Measurements from ENCODE around the gene SUGCT. TPM values are rescaled to one million over a fixed set of nuclear protein-coding genes. Genes with fewer than 3 reads are reported as not detected.

SUGCT gene
- total and polyA plus RNA-seq, 2 of the 8 experiments (the other 6 are each of a cell fraction or from before 2014, with no cell fraction given): 2.8 to 5.4 TPM

DNA sequence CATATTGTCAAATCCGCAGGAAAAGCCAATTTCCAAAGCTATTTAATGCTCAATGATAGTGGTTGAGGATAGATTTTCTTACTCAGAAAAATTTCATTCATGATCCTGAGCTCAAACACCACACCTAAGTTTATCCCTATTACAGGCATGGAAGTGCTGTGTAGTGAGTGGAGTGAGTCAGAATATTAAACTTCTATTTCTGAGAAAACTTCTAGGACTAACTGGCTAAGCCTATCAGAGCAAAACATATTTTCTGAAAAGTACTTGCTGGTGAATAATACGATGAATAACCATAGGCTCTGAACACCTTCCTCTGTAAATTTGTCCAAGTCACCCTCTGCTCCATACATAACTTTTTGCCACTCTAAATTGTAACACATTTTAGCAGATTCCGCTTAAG lies 221.5 kb downstream of the SUGCT start (continued):
- TF ChIP-seq, protein P1, sequence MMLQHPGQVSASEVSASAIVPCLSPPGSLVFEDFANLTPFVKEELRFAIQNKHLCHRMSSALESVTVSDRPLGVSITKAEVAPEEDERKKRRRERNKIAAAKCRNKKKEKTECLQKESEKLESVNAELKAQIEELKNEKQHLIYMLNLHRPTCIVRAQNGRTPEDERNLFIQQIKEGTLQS (IDR thresholded peaks at IDR 0.05; ENCODE audit: insufficient read depth, low read depth, low read length): no peak
- TF ChIP-seq SAP30 (IDR thresholded peaks at IDR 0.05; ENCODE audit: insufficient read depth, insufficient replicate concordance, low read length) (no peak), GTF2F1 (IDR thresholded peaks at IDR 0.05; ENCODE audit: borderline replicate concordance, low read depth, low read length) (no peak), JUND (IDR thresholded peaks at IDR 0.05; ENCODE audit: low read length) (no peak), BACH1 (IDR thresholded peaks at IDR 0.05; ENCODE audit: low read length) (no peak), HDAC2 (IDR thresholded peaks at IDR 0.05; ENCODE audit: borderline replicate concordance in 1 of 2, low read depth in 2 of 2, low read length in 2 of 2) (no peak)
